GM12801 (cell line): Measurements from ENCODE around the gene KRT72.

Experiments
- CTCF ChIP-seq: IDR thresholded peaks from one replicate; pipeline ENCODE4 v1.5.1; 2011; ENCODE audit warnings: control low read depth; ENCODE audit not compliant: insufficient read length; ENCODE audit errors: extremely low read depth

Gene KRT72

DNA sequence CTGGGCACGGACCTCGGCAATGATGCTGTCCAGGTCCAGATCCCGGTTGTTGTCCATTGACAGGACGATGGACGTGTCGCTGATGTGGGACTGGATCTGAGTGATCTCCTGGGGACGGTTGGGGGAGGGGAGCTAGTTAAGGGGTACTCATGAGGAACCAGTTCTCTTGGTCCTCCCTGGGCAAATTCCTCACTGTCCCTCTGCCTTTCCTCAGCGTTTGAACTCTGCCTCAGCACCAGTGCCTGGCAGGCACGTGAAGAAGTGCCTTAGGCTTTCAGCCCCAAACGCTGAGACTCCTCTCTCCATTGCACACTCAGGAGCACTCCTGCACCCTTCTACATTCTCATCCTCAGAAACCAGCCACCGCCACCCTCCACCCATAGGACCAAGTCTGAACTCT, 9.7 kb downstream of the KRT72 start:
- no peak for TF ChIP-seq CTCF

- no peak for TF ChIP-seq CTCF
Observed at GRCh38 chr12:52590021-52590420, 11.2 kb downstream of the KRT72 start.

- no peak for TF ChIP-seq CTCF
Observed at GRCh38 chr12:52587563-52587962, 13.7 kb downstream of the KRT72 start.

DNA sequence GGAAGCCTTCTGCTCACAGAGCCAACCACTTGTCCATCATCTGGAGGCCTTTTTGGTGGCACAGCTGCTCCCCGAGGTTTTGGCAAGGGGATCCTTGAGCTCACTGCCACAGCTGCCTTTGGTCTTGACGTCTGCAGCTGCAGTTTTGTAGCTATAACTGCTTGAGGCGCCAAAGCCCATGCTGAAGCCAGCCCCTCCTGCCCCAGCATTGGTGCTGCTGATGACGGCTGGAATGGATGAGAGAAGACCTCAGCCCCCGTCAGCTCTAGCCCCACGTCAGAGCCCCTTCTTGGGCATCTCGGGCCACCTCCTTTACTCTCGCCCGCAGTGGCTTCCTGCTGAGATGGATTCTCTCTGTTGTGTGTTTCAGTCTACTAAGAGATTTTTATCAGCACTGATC, 15.3 kb downstream of the KRT72 start:
- TF ChIP-seq CTCF: no peak

GRCh38 chr12:52585066-52585465, 16.2 kb downstream of the KRT72 start:
- no peak for TF ChIP-seq CTCF

DNA sequence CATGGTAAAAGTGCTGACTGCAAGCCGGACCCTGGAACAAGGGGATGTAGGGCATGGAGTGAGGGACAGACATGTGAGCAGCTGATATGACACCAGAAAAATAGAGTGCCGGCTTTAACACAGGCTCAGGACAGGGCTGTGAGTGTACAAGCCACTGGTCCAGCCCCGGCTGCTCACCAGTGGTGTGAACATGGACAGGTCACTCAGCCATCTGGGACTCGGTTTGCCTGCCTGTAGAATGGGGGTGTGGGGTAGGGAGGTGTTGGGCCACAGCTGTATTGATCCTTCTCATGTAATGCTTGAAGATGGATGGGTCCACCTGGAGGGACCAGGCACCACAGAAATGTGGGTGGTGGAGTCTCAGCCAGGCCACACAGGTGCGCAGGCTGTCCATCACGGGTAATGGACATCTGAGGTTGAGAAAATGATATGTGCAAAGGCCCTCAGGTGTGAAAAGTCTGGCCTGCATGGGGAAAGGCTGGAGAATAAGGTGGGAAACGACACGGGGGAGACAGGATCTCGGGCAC, 17.0 kb downstream of the KRT72 start:
- TF ChIP-seq CTCF: no peak

- TF ChIP-seq CTCF: no peak
Observed at GRCh38 chr12:52582971-52583456, 18.2 kb downstream of the KRT72 start.
